Glutamatergic neuron (in vitro differentiated cells): ENCODE results near the gene FSTL5. TPM values are rescaled to one million over a fixed set of nuclear protein-coding genes. Genes with fewer than 3 reads are reported as not detected.

Experiments used
- DNase-seq: peaks from one replicate; pipeline ENCODE4 v3.0.0; 2022
- H3K27ac Mint-ChIP-seq: one replicate; pipeline ENCODE4 v1.8.0; 2020; ENCODE audit warnings: mild to moderate bottlenecking, mixed read lengths, inconsistent platforms; ENCODE audit not compliant: unreplicated experiment
- H3K27me3 Mint-ChIP-seq: one replicate; pipeline ENCODE4 v1.8.0; 2020; ENCODE audit warnings: mild to moderate bottlenecking, moderate library complexity, mixed read lengths, inconsistent platforms; ENCODE audit not compliant: unreplicated experiment
- H3K36me3 Mint-ChIP-seq: one replicate; pipeline ENCODE4 v1.8.0; 2020; ENCODE audit warnings: mild to moderate bottlenecking, mixed read lengths, inconsistent platforms; ENCODE audit not compliant: unreplicated experiment
- H3K4me1 Mint-ChIP-seq: one replicate; pipeline ENCODE4 v1.8.0; 2020; ENCODE audit warnings: mild to moderate bottlenecking, low read depth, mixed read lengths, inconsistent platforms; ENCODE audit not compliant: unreplicated experiment
- H3K4me3 Mint-ChIP-seq: one replicate; pipeline ENCODE4 v1.8.0; 2020; ENCODE audit warnings: mild to moderate bottlenecking, mixed read lengths, inconsistent platforms; ENCODE audit not compliant: unreplicated experiment
- H3K9me3 Mint-ChIP-seq: one replicate; pipeline ENCODE4 v1.8.0; 2020; ENCODE audit warnings: mild to moderate bottlenecking, moderate library complexity, mixed read lengths, inconsistent platforms; ENCODE audit not compliant: unreplicated experiment
- CTCF ChIP-seq: fragments of 200-600 bp; sonication (generic); IDR thresholded peaks from one replicate; pipeline ENCODE4 v1.5.0; 2021; ENCODE audit not compliant: partially characterized antibody, unreplicated experiment
- total RNA-seq: library from RNA; stranded (reverse); fragmentation: NEBNext Ultra II Directional; extraction: Animal tissue kit (Norgen Biotek cat#: 25700); gene quantifications from one replicate; pipeline ENCODE4 v1.2.1, GENCODE V29; 2021; ENCODE audit not compliant: unreplicated experiment

Gene FSTL5
- total RNA-seq, 1 donor from 2014 or later, result 9.2 TPM

GRCh38 chr4:161604516-161605300 is 559.1 kb downstream of the FSTL5 start:
- Mint-ChIP-seq H3K4me3 (no peak overlapping the region), H3K27ac (no peak overlapping the region), H3K36me3 (no peaks in the 10 kb centered on the region), H3K9me3 (no peaks in the 10 kb centered on the region), H3K27me3 (peaks cover 1% of the 10 kb centered on the region), H3K4me1 (peaks cover 2% of the 10 kb centered on the region)
- TF ChIP-seq CTCF, result no peak
- no peak for DNase-seq

GRCh38 chr4:161601011-161601410 is 562.8 kb downstream of the FSTL5 start:
- Mint-ChIP-seq H3K27me3 (no peaks in the 10 kb centered on the region), H3K27ac (no peak overlapping the region), H3K9me3 (no peaks in the 10 kb centered on the region), H3K4me1 (peaks cover 2% of the 10 kb centered on the region), H3K36me3 (no peaks in the 10 kb centered on the region), H3K4me3 (no peak overlapping the region)
- no peak for TF ChIP-seq CTCF
- no peak for DNase-seq

GRCh38 chr4:161595230-161595771 is 568.5 kb downstream of the FSTL5 start:
- Mint-ChIP-seq H3K36me3 (no peaks in the 10 kb centered on the region), H3K4me1 (no peaks in the 10 kb centered on the region), H3K9me3 (no peaks in the 10 kb centered on the region), H3K27ac (no peak overlapping the region), H3K27me3 (no peaks in the 10 kb centered on the region), H3K4me3 (no peak overlapping the region)
- DNase-seq, result no peak
- no peak for TF ChIP-seq CTCF

- DNase-seq, result no peak
These were observed 578.8 kb downstream of the FSTL5 start for GRCh38 chr4:161585011-161585410.

More at GRCh38 chr4:161585011-161585410, 578.8 kb downstream of the FSTL5 start:
- Mint-ChIP-seq H3K4me3 (no peak overlapping the region), H3K27ac (no peak overlapping the region), H3K4me1 (no peaks in the 10 kb centered on the region), H3K36me3 (no peaks in the 10 kb centered on the region), H3K9me3 (no peaks in the 10 kb centered on the region), H3K27me3 (no peaks in the 10 kb centered on the region)
- TF ChIP-seq CTCF, result no peak
